ENCODE measurements around the gene CERS6. TPM values are rescaled to one million over a fixed set of nuclear protein-coding genes. Genes with fewer than 3 reads are reported as not detected.
"Not testable (repeated sequence)": the region's sequence is repeated elsewhere in the genome, so short reads cannot be mapped to it uniquely, and the experiment has no call there.

The CERS6 gene
- total RNA-seq, 4 donors from 2014 or later: 46.6 to 67.7 (median 53.6) TPM

- no peak for DNase-seq (ENCODE audit: extremely low spot score)
- Histone ChIP-seq H3K9me3 (no peaks in the 10 kb centered on the region), H3K4me3 (no peak overlapping the region), H3K36me3 (no peaks in the 10 kb centered on the region), H3K4me1 (peaks cover 19 to 41% (median 25%) of the 10 kb centered on the region in 4 donors), H3K27me3 (no peaks in the 10 kb centered on the region), H3K27ac (replicated peaks in 1 of 4) (no peak overlapping the region)
- intact Hi-C loops (cut with DNase I): no loop called here
- TF ChIP-seq POLR2A (IDR thresholded peaks at IDR 0.05; ENCODE audit: low read depth) (no peak), EP300 (IDR thresholded peaks at IDR 0.05) (no peak), POLR2AphosphoS5 (IDR thresholded peaks at IDR 0.05) (no peak), CTCF (IDR thresholded peaks at IDR 0.05) (no peak)
These were observed 194.7 kb downstream of the CERS6 start for GRCh38 chr2:168650781-168651180.

GRCh38 chr2:168652997-168653921, 197.2 kb downstream of the CERS6 start:
- intact Hi-C loops (cut with DNase I): no loop called here
- Histone ChIP-seq H3K27me3 (no peaks in the 10 kb centered on the region), H3K36me3 (no peaks in the 10 kb centered on the region), H3K4me3 (no peak overlapping the region), H3K9me3 (no peaks in the 10 kb centered on the region), H3K4me1 (peaks cover 19 to 41% (median 25%) of the 10 kb centered on the region in 4 donors), H3K27ac (replicated peaks in 1 of 4) (no peak overlapping the region)
- TF ChIP-seq POLR2A (IDR thresholded peaks at IDR 0.05; ENCODE audit: low read depth) (no peak), CTCF (IDR thresholded peaks at IDR 0.05) (no peak), POLR2AphosphoS5 (IDR thresholded peaks at IDR 0.05) (no peak), EP300 (IDR thresholded peaks at IDR 0.05) (no peak)
- DNase-seq (ENCODE audit: extremely low spot score): no peak
- 75% methylated on average over 3 of the region's 3 CpGs for WGBS

- no peaks in the 10 kb centered on the region for H3K27me3 ChIP-seq
- H3K9me3 ChIP-seq: no peaks in the 10 kb centered on the region
- no peaks in the 10 kb centered on the region for H3K36me3 ChIP-seq
- 92% methylated on average over 1 of the region's 1 CpG for WGBS
- H3K4me3 ChIP-seq: no peak overlapping the region
- DNase-seq (ENCODE audit: extremely low spot score): no peak
- intact Hi-C loops (cut with DNase I): no loop called here
- no peak for TF ChIP-seq POLR2A (IDR thresholded peaks at IDR 0.05; ENCODE audit: low read depth)
- TF ChIP-seq CTCF (IDR thresholded peaks at IDR 0.05): no peak
- no peak for TF ChIP-seq EP300 (IDR thresholded peaks at IDR 0.05)
- no peak for TF ChIP-seq POLR2AphosphoS5 (IDR thresholded peaks at IDR 0.05)
- no peak overlapping the region for H3K27ac ChIP-seq (replicated peaks in 1 of 4)
- H3K4me1 ChIP-seq: peaks cover 9 to 26% (median 13%) of the 10 kb centered on the region in 4 donors
These were observed 198.6 kb downstream of the CERS6 start for GRCh38 chr2:168654705-168655104.

- Histone ChIP-seq H3K4me1 (peaks cover 7 to 21% (median 9%) of the 10 kb centered on the region in 4 donors), H3K27me3 (no peaks in the 10 kb centered on the region), H3K9me3 (no peaks in the 10 kb centered on the region), H3K36me3 (no peaks in the 10 kb centered on the region), H3K27ac (replicated peaks in 1 of 4) (no peak overlapping the region), H3K4me3 (no peak overlapping the region)
- WGBS: 90% methylated on average over 1 of the region's 1 CpG
- intact Hi-C loops (cut with DNase I): no loop called here
- no peak for DNase-seq (ENCODE audit: extremely low spot score)
- TF ChIP-seq POLR2A (IDR thresholded peaks at IDR 0.05; ENCODE audit: low read depth): no peak
These were observed 199.1 kb downstream of the CERS6 start for GRCh38 chr2:168655207-168655606.

GRCh38 chr2:168657378-168657777, 201.3 kb downstream of the CERS6 start:
- DNase-seq (ENCODE audit: extremely low spot score); H3K36me3 ChIP-seq; intact Hi-C loops (cut with DNase I); H3K27ac ChIP-seq (replicated peaks in 1 of 4); H3K27me3 ChIP-seq; H3K9me3 ChIP-seq; H3K4me3 ChIP-seq: not testable (repeated sequence)
- no CpG with 5 or more reads among the region's 24 CpGs for WGBS
- H3K4me1 ChIP-seq: peaks cover 15 to 34% (median 21%) of the 10 kb centered on the region in 4 donors

Measured in esophagus muscularis mucosa (tissue), 4 donors.